ENCODE data around the gene CISD1. TPM values are rescaled to one million over a fixed set of nuclear protein-coding genes. Genes with fewer than 3 reads are reported as not detected.
A peak's percentile ranks its signal among the peaks of the same experiment; 100 is the strongest.

Gene CISD1
- total and polyA plus RNA-seq, 11 donors = 73.9 to 179 (median 153) TPM

DNA sequence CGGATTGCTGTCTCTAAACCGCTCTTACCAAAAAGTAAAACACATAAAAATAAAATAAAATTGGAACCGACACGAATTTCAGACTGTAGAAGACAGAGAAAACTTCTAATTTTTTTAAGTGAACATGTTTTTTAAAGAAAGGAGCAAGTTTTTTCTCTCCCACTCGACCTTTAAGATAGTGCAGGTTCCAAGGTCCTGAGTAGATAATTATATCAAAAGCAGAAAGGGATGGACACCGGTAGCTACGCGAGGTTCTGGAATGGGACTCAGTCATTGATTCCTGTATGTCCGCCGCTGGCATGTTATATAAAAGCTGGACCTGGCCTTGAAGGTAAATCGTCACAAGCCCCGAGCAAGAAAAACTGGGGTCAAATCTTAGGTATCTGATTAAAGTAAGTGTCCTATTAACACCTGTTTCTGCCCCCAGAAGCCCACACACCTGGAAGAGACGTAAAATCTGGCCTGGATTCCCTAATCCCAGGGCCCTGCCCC, 462 bp upstream of the CISD1 start:
- DNase-seq = no peak
- Histone ChIP-seq H3K9me3 (no peaks in the 10 kb centered on the region), H3K4me1 (peaks cover 0 to 39% (median 22%) of the 10 kb centered on the region in 12 donors), H3K27ac (peak overlapping the region; percentile 5 to 96 (median 94)), H3K4me3 (peak overlapping the region; percentile 49 to 89 (median 80)), H3K27me3 (no peaks in the 10 kb centered on the region), H3K36me3 (no peaks in the 10 kb centered on the region)
- TF ChIP-seq, protein P1, sequence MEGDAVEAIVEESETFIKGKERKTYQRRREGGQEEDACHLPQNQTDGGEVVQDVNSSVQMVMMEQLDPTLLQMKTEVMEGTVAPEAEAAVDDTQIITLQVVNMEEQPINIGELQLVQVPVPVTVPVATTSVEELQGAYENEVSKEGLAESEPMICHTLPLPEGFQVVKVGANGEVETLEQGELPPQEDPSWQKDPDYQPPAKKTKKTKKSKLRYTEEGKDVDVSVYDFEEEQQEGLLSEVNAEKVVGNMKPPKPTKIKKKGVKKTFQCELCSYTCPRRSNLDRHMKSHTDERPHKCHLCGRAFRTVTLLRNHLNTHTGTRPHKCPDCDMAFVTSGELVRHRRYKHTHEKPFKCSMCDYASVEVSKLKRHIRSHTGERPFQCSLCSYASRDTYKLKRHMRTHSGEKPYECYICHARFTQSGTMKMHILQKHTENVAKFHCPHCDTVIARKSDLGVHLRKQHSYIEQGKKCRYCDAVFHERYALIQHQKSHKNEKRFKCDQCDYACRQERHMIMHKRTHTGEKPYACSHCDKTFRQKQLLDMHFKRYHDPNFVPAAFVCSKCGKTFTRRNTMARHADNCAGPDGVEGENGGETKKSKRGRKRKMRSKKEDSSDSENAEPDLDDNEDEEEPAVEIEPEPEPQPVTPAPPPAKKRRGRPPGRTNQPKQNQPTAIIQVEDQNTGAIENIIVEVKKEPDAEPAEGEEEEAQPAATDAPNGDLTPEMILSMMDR (IDR thresholded peaks at IDR 0.05) = no peak
- no peak for TF ChIP-seq POLR2A (IDR thresholded peaks at IDR 0.05)
- intact Hi-C loops (cut with DNase I) = loop anchor here in 5 of 10 donors (5.0 to 10.0 kb wide), 4 partner anchors 54 to 116 kb away; partner anchors contain the start of genes UBE2D1 (in 2 of the 5) and TFAM (in 1 of the 5)
- WGBS, 4 donors = 0 to 3% (median 1%) methylated on average over 13 of the region's 13 CpGs
- peak in 3 of 4 donors; percentile 0 to 1 (median 0) for ATAC-seq

DNA sequence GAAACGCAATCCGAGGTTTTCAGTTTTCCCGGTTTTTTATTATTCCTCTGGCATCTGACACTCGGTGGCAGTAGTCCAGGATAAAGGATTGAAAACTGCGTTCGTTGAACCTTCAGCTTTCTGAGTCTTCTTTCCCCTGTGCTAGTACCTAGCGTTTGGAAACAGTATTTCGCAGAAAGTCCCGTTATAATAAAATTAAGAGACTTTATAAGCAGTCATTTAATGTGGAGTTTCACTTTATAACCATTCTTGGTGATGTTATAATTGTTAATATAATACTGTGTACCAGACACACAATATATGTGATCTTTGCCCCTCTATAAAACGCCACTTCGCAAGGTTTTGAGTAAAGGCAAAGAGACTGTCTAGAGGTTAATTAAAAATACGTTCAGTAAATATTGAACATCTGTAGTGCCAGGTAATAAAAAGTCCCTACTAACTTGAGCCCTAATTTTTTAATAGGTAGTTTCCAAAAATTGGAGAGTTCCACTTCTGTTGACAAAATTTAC, 874 bp downstream of the CISD1 start:
- Histone ChIP-seq H3K9me3 (no peaks in the 10 kb centered on the region), H3K4me1 (peaks cover 0 to 40% (median 19%) of the 10 kb centered on the region in 12 donors), H3K36me3 (no peaks in the 10 kb centered on the region), H3K27ac (peak overlapping the region; percentile 73 to 96 (median 94)), H3K27me3 (no peaks in the 10 kb centered on the region), H3K4me3 (peak overlapping the region; percentile 49 to 89 (median 80))
- ATAC-seq (no peak), DNase-seq (no peak)
- TF ChIP-seq POLR2A (IDR thresholded peaks at IDR 0.05) = no peak
- TF ChIP-seq, protein P1 (IDR thresholded peaks at IDR 0.05) = no peak
- intact Hi-C loops (cut with DNase I) = loop anchor here in 5 of 10 donors (5.0 to 10.0 kb wide), 4 partner anchors 55 to 115 kb away; partner anchors contain the start of genes UBE2D1 (in 2 of the 5) and TFAM (in 1 of the 5)
- WGBS, 4 donors = 12 to 16% (median 13%) methylated on average over 12 of the region's 12 CpGs

DNA sequence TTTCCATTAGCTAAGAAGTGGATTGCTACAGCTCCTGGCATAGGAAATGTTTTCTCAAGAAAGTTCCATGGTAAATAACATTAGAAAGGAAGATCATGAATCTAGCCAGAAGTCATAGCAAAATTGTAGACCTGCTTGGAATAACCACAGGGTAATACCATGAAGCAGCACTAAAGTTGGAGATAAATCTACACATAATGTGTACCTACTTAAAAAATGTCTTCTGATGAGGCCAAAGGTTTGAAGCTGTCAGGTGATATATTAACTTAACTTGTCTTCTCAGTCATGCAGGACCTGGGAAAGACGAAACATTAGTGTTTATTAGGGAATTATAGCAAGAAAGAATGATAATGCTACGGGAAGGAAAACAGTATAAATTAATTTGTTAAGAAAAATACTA, 6.3 kb downstream of the CISD1 start:
- Histone ChIP-seq H3K4me1 (peaks cover 0 to 30% (median 16%) of the 10 kb centered on the region in 12 donors), H3K27ac (peak overlapping the region in 1 of 12 donors; percentile 30), H3K9me3 (no peaks in the 10 kb centered on the region), H3K4me3 (no peak overlapping the region), H3K27me3 (no peaks in the 10 kb centered on the region), H3K36me3 (peaks cover 0 to 30% (median 22%) of the 10 kb centered on the region in 9 donors)
- intact Hi-C loops (cut with DNase I) = no loop called here
- TF ChIP-seq, protein P1 (IDR thresholded peaks at IDR 0.05) = no peak
- TF ChIP-seq POLR2A (IDR thresholded peaks at IDR 0.05) = no peak
- no peak for ATAC-seq
- DNase-seq = no peak
- 84 to 94% (median 89%) methylated on average over 2 of the region's 2 CpGs for WGBS, 4 donors

DNA sequence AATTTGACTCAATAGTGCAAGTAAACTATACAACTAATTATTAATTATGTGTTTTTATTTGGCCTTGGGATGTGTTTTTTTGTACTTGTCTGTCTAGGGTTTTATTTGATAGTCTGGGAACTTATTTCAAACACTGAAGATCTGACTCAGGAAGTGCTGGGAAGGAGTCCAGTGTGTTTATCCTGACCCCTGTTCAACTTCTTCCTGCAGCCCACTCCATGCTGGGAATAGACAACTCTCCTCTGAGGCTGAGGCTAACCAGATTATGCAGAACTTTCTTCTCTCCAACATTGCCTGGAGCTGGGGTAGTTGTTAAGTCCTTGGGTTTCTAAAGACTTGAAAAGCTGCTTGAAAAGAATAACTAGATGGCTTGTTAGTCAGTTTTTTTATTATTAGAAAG, 6.9 kb downstream of the CISD1 start:
- Histone ChIP-seq H3K27me3 (no peaks in the 10 kb centered on the region), H3K36me3 (peaks cover 0 to 30% (median 22%) of the 10 kb centered on the region in 9 donors), H3K9me3 (no peaks in the 10 kb centered on the region), H3K4me3 (no peak overlapping the region), H3K4me1 (peaks cover 0 to 26% (median 11%) of the 10 kb centered on the region in 12 donors), H3K27ac (peak overlapping the region in 1 of 12 donors; percentile 30)
- intact Hi-C loops (cut with DNase I) = no loop called here
- TF ChIP-seq, protein P1 (IDR thresholded peaks at IDR 0.05) = no peak
- TF ChIP-seq POLR2A (IDR thresholded peaks at IDR 0.05) = no peak
- ATAC-seq = peak in 3 of 4 donors; percentile 47 to 69 (median 58)
- DNase-seq = peak in 1 of 5 donors; percentile 12
